GM19035 (cell line): ENCODE data around the gene PPARG.
"Not testable (repeated sequence)": the region's sequence is repeated elsewhere in the genome, so short reads cannot be mapped to it uniquely, and the experiment has no call there.

Experiments used
- ATAC-seq: cut with Tn5 transposase; IDR thresholded peaks from one replicate; pipeline ENCODE4 v1.9.1; 2021; ENCODE audit not compliant: unreplicated experiment

Gene PPARG

DNA sequence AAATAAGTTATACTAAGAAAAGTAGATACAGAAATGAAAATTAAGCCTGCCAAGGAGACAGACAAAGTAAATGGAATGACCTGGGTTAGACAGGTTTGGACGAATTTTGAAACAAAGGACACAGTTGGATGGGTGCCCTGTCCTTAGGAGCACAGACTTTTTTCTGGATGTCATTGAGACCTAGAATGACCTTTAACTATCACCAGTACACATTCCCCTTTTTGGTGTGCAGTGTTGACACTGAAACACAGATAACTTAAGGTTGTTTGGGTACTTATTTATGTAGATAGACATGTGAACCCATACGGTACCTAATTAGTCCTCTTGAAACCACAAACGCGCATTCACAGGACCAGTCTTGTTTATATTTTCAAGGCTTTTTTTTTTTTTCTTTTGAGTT lies 86.7 kb downstream of the PPARG start:
- ATAC-seq, result no peak

DNA sequence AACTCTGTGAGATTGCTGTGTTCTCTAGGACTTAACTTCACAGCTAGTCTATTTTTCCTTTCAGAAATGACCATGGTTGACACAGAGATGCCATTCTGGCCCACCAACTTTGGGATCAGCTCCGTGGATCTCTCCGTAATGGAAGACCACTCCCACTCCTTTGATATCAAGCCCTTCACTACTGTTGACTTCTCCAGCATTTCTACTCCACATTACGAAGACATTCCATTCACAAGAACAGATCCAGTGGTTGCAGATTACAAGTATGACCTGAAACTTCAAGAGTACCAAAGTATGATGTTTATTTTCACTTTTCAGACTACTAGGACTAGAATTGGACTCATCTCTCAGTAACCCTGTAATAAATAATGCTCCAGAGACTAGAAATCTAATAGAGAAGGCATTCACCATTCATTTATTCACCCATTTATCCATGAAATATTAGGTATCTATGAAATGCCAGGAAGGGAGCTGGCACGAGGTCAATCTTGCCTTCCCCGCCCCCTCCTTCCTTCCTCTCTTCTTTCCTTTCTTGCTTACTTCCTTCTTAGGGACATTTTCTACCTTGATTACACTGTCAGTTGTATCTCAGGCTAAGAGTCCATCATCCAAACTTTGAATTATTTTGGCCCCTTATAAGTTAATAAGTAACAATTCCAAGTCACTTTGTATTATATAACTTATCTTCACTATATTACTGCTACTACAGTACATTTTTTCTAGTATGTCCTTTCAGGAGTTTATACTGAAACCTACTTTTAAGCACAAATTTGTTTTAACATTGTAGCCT lies 91.0 kb downstream of the PPARG start:
- no peak for ATAC-seq

DNA sequence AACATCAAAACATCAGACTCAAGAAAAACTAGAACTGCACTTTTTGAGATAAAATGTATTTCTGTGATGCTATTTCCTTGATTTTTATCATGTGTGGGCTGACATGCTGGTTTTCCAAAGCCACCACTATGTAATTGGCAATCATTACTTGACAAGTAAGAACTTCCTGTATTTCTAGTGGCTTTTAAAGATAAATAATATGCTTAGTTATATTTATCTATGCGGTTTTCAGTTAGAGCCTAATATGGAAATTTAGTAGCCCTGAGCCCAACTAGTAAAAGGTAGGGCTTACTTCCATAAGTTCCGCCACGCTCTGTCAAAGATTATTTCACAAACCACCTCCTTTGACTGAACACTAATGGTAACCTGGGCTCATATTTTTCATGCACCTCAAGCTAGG lies 91.6 kb downstream of the PPARG start:
- ATAC-seq, result no peak

DNA sequence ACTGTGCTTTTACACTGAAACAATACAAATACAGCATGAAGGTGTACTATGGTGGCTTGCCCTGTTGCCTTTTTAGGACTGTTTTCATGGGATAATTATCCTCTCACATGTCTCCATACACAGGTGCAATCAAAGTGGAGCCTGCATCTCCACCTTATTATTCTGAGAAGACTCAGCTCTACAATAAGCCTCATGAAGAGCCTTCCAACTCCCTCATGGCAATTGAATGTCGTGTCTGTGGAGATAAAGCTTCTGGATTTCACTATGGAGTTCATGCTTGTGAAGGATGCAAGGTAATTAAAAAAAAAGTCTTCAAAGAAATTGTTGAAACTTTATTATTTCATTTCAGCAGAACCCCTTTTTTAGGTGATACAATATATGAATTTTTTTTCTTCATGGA lies 92.3 kb downstream of the PPARG start:
- no peak for ATAC-seq

DNA sequence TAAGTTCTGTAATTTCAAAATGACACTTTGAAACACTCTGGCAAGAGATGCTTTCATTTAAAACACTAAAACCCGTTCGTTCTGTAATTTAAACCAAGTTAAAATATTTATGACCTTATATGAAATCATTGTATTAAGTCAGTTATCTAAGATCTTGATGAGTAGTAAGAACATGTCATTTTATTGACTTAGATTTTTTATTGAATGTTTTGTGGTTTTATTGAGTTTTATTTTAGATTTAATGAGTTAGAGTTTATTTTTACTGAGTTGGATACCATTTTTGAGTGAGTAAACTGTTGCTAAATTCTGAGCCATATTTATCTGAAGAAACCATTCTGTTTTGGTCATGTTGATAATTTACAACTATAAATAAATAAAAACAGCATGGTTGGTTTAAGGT lies 94.3 kb downstream of the PPARG start:
- ATAC-seq, result no peak

DNA sequence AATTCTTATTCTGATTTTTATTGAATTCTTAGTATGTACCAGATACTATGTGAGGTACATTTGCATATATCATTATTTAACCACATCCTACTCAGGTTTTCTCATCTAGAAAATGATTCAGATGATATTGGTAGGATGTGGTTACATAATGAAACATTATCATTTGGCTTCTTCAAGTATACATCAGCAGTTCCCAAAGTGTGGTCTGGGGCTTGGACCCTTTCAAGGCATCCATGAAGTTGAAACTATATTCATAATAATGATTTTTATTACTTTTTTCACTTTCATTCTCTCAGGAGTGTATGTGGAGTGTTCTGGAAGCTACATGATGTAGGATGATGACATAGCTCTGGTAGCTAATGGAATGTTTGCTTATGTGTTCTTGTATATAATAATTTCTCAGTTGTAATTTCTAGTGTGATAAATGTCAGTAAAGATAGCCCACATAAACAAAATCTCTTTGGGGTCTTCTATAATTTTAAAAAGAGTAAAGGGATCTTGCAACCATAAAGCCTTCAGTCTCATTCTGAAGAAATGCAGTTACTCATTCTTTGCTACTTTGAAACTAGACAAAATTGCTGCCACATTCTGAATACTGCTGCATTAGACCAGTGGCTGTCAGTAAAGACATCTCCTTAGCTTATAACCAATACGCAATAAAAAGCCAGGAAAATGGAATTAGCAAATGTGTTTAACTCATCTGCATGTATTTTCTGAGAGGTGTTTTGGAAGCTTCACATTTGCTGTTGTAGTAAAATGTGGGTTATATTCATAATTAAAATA lies 95.8 kb downstream of the PPARG start:
- ATAC-seq, result no peak

DNA sequence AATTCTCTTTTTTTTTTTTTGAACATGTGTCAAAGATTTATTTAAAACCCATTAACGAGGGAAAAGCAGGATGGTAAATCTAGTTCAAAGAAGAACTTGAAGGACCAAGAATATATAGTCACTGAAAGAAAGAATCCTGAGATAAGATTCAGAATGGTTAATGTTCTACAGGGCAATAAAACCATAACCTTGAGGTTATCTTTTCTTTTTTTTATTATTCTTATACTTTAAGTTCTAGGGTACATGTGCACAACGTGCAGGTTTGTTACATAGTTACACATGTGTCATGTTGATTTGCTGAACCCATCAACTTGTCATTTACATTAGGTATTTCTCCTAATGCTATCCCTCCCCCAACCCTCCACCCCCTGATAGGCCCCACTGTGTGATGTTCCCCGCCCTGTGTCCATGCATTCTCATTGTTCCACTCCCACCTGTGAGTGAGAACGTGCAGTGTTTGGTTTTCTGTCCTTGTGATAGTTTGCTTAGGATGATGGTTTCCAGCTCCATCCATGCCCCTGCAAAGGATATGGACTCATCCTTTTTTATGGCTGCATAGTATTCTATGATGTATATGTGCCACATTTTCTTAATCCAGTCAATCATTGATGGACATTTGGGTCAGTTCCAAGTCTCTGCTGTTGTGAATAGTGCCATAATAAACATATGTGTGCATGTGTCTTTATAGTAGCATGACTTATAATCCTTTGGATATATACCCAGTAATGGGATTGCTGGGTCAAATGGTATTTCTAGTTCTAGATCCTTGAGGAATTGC lies 97.8 kb downstream of the PPARG start:
- not testable (repeated sequence) for ATAC-seq

DNA sequence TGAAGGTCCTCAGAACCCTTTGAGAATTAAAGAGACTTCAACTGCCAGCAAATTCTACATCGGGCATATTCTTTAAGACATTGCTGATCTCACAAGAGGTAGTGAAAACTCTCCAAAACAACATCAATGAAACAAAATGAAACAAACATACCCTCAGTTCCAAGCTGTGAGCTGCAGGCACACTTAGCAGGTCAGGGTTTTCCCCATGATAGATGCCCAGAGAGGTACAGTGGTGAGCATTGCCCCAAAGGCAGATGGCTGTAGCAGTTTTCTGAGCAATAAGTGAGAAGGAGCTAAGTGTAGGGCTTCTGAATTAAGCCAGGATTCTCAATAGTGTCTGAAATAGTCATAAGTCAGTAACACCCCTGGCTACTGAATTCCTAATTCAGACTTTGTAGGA lies 99.3 kb downstream of the PPARG start:
- no peak for ATAC-seq

DNA sequence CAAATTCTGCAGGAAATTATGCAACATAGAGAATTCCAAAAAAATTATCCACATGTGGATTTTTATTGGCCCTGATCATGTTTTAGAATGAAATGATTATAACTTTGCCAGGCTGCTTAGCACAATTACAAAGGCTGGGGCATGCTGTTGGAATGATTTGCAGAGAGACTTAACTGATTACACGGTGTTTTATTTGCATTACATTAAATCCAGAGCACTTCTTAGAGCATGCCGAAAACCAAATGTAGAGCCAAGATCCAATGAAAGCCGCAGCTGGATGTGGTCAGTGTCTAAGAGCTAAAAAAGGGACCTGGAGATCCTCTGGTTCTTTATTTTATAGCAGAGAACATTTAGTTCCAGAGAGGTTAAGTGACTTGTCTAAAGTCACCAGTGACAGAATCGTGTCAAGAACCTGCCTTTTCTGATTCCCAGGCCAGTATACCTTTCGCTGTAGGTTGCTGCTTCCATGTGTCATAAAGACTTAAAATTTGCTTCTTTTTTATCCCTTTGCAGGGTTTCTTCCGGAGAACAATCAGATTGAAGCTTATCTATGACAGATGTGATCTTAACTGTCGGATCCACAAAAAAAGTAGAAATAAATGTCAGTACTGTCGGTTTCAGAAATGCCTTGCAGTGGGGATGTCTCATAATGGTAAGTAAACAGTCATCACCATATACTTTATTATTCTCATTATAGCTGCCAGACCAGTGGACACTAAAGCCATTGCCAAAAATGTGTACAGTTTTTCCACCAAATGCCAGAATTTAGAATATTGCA lies 103.4 kb downstream of the PPARG start:
- ATAC-seq, result no peak

DNA sequence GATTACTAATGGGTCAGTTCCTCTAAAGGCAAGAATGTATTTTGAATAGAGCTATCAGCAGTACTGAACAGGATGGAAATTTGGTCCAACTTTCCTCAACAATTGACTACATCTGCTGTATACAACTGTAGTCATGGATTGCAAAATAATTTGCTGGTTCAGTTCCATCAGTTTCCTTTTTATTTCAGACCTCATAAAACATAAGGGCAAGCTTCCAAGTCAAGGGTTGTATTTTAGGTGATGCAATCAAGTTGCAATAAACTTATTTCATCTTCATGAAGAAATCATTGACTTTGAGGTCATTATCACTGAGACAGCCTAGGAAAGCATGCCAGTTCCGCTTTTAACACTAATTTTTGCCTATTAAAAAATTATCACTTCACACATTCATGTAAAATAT lies 105.0 kb downstream of the PPARG start:
- ATAC-seq, result no peak

DNA sequence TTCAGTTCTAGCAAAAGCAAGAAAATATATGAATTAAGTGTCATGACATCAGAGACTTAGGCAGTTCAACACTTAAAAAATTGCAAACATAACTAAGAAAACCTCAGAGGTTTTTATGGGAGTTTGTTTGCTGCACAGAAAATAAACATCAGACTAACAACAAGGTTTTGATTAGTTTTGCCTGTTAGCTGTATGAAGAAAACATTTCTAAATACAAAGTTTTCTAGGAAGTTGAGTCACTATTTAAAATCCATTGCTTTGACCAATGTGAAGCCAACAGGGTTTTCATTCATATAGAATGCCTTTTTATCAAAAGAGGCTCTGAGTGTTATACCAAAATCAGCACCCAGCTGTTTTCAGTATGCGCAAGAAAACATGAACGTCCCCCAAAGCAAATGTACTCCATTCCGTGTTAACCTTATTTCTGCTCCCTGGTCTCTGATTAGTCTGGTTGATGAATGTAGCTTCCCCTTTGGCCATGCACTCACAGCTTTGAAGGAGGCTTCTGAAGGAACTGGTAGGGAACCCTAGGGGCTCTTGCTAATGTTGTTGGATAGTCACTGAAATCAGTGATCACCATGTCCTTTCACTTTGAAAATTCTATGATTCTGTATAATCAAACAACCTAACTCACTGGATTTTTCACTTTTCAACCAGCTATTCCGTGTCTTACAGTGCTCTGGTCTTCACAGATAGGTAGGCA lies 105.8 kb downstream of the PPARG start:
- peak; percentile 5 for ATAC-seq

DNA sequence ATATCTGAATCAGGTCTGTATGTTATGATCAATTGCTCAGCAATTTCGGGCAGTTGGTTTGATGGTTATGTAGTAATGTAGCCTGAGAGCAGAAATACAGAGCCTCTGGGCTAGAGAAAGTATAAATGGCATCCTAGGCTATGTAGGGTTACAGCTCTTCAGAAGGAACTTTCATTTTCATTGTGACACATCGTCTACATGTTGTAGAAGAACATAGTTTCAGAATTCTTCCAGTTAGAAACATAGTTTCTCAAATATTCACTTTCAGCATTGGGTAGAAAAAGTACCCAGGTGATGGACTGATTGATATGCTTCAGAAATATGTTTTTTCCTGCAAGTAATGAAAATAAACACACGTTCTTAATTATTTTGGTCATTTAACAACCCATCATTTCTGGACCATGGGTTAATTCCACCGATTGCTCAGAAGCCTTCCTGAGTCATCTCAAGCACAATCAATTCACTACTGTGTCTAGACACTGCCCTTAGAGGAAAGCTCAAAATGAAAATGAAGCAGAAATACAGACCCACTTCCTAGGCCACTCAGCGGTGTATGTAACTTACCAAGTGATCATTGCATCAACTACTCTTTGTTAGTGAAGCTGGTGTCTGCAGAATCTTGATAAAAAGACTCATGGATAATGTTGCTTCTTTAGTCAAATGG lies 106.6 kb downstream of the PPARG start:
- peak; percentile 97 for ATAC-seq

DNA sequence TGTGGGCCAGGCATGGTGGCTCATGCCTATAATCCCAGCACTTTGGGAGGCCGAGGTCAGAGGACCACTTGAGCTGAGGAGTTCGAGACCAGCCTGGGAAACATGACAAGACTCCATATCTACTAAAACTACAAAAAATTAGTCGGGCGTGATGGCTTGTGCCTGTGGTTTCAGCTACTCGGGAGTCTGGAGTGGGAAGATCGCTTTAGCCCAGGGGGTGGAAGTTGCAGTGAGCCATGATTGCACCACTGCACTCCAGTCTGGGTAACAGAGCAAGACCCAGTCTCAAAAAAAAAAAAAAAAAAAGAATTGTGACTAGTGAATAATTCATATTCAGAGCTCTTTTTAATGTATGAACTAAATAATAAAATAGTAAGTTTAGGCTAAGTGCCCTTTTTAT lies 107.6 kb downstream of the PPARG start:
- ATAC-seq, result no peak

DNA sequence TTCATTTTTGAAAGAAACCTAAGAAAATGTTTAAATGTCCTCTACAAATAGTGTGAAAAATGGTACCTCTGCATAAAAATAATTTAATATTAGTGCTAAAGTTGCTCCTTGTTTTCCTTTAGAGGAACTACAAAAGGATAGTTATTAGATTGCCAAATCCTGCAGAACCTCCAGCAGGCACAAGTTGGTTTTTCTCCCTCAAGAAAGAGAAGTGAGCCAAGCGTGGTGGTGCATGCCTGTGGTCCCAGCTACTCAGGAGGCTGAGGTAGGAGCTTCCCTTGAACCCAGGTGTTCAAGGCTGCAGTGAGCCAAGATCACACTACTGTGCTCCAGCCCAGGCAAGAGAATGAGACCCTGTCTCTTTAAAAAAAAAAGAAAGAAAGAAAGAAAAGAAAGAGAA lies 110.4 kb downstream of the PPARG start:
- no peak for ATAC-seq

DNA sequence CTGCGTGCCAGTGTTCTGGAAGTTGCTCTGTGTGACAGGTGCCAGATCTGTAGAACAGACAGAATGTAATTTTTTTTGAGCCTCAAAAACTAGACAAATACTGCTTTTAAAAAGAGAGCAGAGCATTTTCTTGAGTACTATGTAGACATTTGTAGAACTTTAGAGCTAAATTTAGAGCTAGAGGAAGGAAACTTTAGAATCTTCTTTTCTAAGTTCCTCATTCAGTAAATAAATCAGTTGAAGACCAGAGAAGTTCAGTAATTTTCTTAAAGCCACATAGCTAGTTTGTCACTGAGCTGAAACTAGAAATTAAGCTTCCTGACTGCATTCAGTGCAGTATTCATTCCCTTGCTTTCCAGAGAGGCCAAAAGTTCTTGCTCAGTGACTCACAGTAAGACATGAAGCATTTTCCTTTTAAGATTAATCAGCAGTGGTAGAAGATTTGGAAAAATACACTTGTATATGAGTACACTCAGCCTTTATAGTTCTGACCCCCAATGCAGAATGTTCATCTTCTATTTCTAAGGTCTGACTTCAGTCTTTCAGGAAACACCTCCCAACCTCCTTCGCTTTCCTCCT lies 111.8 kb downstream of the PPARG start:
- ATAC-seq, result no peak

DNA sequence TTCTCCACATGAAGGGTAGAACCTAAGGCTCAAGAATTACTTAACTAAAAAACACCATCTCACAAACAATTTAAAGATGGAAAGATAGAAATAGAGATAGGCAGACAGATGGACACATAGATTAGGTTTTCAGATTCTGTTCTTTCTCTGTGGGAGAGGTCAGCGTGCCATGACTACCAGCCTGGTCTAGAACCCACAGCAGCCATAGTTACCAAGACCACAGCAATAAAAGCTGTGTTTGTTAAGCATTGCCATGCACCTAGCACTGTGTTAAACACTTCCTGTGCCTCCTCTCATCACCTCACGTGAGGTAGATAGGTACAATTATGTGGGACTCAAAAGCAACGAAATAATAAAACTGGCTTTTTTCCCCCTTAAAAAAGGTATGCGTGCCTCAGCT lies 112.3 kb downstream of the PPARG start:
- no peak for ATAC-seq

DNA sequence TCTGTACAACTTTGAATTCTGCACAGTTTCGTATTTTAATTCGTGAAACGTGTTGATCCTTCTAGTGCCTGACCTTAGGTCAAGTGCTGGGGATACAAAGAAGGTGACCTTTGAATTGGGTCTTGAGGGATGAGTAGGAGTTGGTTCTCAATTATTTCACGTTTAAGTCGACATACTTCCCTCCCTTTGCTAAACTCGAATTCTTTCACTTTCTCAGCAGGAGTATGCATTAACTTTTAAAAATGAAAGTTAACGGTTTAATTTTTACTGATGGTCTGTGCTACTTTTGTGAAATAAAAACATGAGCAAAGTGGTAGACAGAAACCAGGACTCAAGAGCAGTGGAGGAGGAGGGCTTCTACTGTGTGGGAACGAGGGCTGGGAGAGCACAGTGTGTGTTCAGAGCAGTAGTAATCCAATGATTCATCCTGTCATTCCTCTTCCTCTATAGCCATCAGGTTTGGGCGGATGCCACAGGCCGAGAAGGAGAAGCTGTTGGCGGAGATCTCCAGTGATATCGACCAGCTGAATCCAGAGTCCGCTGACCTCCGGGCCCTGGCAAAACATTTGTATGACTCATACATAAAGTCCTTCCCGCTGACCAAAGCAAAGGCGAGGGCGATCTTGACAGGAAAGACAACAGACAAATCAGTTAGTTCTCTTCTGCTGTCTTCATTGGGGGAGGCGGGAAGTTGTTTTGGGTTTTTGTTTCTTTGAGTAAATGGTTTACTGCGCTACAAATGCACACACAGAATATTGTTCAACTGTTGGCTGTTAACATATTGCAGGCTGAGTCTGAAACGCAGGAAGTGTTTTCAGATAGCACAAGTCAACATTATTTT lies 116.8 kb downstream of the PPARG start:
- ATAC-seq, result no peak

DNA sequence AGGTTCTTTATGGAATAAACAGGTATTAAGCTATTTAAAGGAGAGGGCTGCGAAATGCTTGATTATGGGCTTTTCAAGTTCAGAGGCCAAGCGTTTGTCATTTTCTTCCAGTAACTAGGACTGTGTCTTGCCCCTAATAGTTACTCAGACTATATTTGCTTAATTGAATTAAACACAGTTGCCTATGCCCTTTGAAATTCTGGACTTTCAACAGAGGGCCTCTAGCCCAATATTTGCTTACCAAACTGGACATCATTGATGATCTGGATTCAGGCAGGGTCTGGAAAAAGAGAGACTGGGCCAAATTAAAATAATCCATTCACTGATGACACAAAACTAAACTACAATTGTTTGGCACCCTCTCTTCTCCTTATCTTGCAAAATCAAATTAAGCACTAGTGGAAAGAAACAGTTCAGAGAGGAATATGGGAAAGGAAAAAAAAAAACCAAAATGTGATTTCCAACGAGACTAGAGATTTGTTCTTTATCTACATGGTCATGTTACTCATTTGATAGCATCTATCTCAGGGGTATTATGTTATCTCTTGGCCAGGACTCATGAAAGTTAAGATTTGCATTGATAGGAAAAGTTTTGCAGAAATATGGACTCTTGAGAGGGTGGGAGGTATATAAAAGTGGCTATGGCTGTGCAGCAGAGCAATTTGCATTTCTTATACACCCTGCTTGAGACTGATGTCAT lies 120.3 kb downstream of the PPARG start:
- ATAC-seq, result no peak
